Endothelial cell of umbilical vein (primary cell): ENCODE data around the gene SLC12A7. TPM values are rescaled to one million over a fixed set of nuclear protein-coding genes. Genes with fewer than 3 reads are reported as not detected.

Experiments
- BruUV-seq: library from RNA; stranded (reverse); fragments of 400-500 nt; replicated peaks from 2 replicates; lab custom pipeline; 2021; lab: Mats Ljungman, UMichigan
- CTCF ChIA-PET: fragments of 300-600, 350-600 bp; sonication (Branson Sonifier 250); formaldehyde crosslinking; loops from one replicate; lab custom pipeline; 2021; ENCODE audit warnings: antibody characterized with exemption, inconsistent platforms; lab: Charles Lee
- POLR2A ChIA-PET: fragments of 300-600, 350-600 bp; sonication (Branson Sonifier 250); formaldehyde crosslinking; loops from one replicate; lab custom pipeline; 2021; ENCODE audit warnings: antibody characterized with exemption, inconsistent platforms; lab: Charles Lee
- DNase-seq: peaks from one replicate; pipeline ENCODE4 v3.0.0-alpha.2; 2011; ENCODE audit warnings: low read depth, low spot score
- FAIRE-seq: peaks from 2 replicates; lab custom pipeline; 2011; peaks lifted over from hg19 to GRCh38; lab: Jason Lieb, UNC
- H2AFZ ChIP-seq: 2 replicates; pipeline ENCODE4 v1.6.0; 2012; ENCODE audit warnings: low read depth, low read length, control low read depth, inconsistent platforms
- H3K27ac ChIP-seq: 2 replicates; pipeline ENCODE4 v1.5.1; 2011; ENCODE audit warnings: low read depth, mild to moderate bottlenecking, control low read depth, low read length, moderate library complexity; ENCODE audit not compliant: insufficient read depth
- H3K27me3 ChIP-seq, 2 experiments: 2 replicates each; pipeline versions ENCODE4 v1.6.0 to v1.6.1; 2011; ENCODE audit warnings: low read length in 2 of 2, mixed read lengths in 1 of 2; ENCODE audit not compliant: control insufficient read depth in 2 of 2, insufficient read depth in 2 of 2
- H3K36me3 ChIP-seq, 2 experiments: 2 replicates in 1 of 2; 3 replicates in 1 of 2; pipeline ENCODE4 v1.5.1; 2011; ENCODE audit warnings: low read length in 2 of 2, mild to moderate bottlenecking in 1 of 2, moderate library complexity in 1 of 2; ENCODE audit not compliant: control insufficient read depth in 2 of 2, insufficient read depth in 2 of 2; ENCODE audit errors: extremely low read depth in 1 of 2
- H3K4me1 ChIP-seq: 3 replicates; pipeline ENCODE4 v1.5.1; 2011; ENCODE audit warnings: mild to moderate bottlenecking, low read length; ENCODE audit not compliant: control insufficient read depth, insufficient read depth; ENCODE audit errors: extremely low read depth
- H3K4me2 ChIP-seq: 2 replicates; pipeline ENCODE4 v1.6.1; 2011; ENCODE audit warnings: low read length, control low read depth, mixed read lengths; ENCODE audit not compliant: insufficient read depth
- H3K4me3 ChIP-seq, 3 experiments: fragments of 200-600 bp in 1 of 3; sonication (generic), shearing (Covaris generic) in 1 of 3; replicated peaks in 1 of 3; 2 replicates each; pipeline ENCODE4 v1.5.1; 2011 to 2016; ENCODE audit warnings: control low read depth in 3 of 3, low read length in 3 of 3, mild to moderate bottlenecking in 2 of 3, inconsistent platforms in 1 of 3, low read depth in 1 of 3, moderate library complexity in 1 of 3; ENCODE audit not compliant: insufficient read depth in 1 of 3
- H3K79me2 ChIP-seq: 2 replicates; pipeline ENCODE4 v1.6.0; 2012; ENCODE audit warnings: low read length, inconsistent platforms; ENCODE audit not compliant: control insufficient read depth, insufficient read depth
- H3K9ac ChIP-seq: replicated peaks from 2 replicates; pipeline ENCODE3; 2011; ENCODE audit warnings: low read length, control low read depth; ENCODE audit not compliant: insufficient read depth; ENCODE audit errors: extremely low read depth
- H3K9me1 ChIP-seq: replicated peaks from 3 replicates; pipeline ENCODE4 v1.6.0; 2011; ENCODE audit warnings: mild to moderate bottlenecking, low read length; ENCODE audit not compliant: control insufficient read depth, insufficient read depth; ENCODE audit errors: extremely low read depth
- H3K9me3 ChIP-seq: replicated peaks from 2 replicates; pipeline ENCODE4 v1.5.1; 2012; ENCODE audit warnings: low read length, inconsistent platforms; ENCODE audit not compliant: control insufficient read depth, insufficient read depth
- H4K20me1 ChIP-seq: replicated peaks from 2 replicates; pipeline ENCODE3; 2011; ENCODE audit warnings: mild to moderate bottlenecking, low read length; ENCODE audit not compliant: control insufficient read depth, insufficient read depth; ENCODE audit errors: extremely low read depth
- GATA2 ChIP-seq: IDR thresholded peaks from 2 replicates; pipeline ENCODE4 v1.7.0; 2011; ENCODE audit warnings: low read depth, mild to moderate bottlenecking, moderate library complexity, mixed read lengths, low read length; ENCODE audit not compliant: insufficient read length, insufficient read depth
- JUN ChIP-seq: IDR thresholded peaks from 2 replicates; pipeline ENCODE4 v1.6.1; 2011; ENCODE audit warnings: borderline replicate concordance, low read depth; ENCODE audit not compliant: insufficient read length, insufficient read depth
- MYC ChIP-seq: IDR thresholded peaks from one replicate; pipeline ENCODE4 v1.6.1; 2011; ENCODE audit warnings: mild to moderate bottlenecking, low read depth, low read length
- POLR2AphosphoS5 ChIP-seq: IDR thresholded peaks from 2 replicates; pipeline ENCODE4 v1.6.1; 2012; ENCODE audit warnings: low read depth, mild to moderate bottlenecking, control low read depth, low read length, moderate library complexity; ENCODE audit not compliant: insufficient read depth
- dilution Hi-C: fragments of 300-500 bp; cut with MboI; formaldehyde crosslinking; loops from one replicate; pipeline ENCODE4 v1.15.0; 2019; ENCODE audit warnings: low sequenced_read_pairs; ENCODE audit not compliant: extremely low pct_ligation_motif_present
- intact Hi-C: fragments of 100-400 bp; cut with micrococcal nuclease; formaldehyde crosslinking; loops from one replicate; pipeline ENCODE4 v1.10.0; 2022
- polyA plus RNA-seq, 4 experiments: library from polyadenylated mRNA; depleted of rRNA in 3 of 4; stranded (reverse) in 3 of 4; unstranded in 1 of 4; fragments of >200 nt; gene quantifications; 2 replicates each; pipeline versions ENCODE4 v1.2.1 to v1.2.3, GENCODE V29; 2011 to 2012; ENCODE audit warnings: missing spikeins in 1 of 4
- total RNA-seq: library from RNA; stranded (reverse); gene quantifications from 2 replicates; pipeline ENCODE4 v1.2.3, GENCODE V29; 2021
- TF ChIP-seq, protein P1 (sequence below): IDR thresholded peaks from 2 replicates; pipeline ENCODE4 v1.6.1; 2011; ENCODE audit not compliant: insufficient read depth, insufficient read length
- TF ChIP-seq, protein P2 (sequence below), 2 donors: IDR thresholded peaks; 1 replicate in 1 of 2; 2 replicates in 1 of 2; pipeline ENCODE4 v1.5.1; 2011; ENCODE audit warnings: low read length in 2 of 2, mild to moderate bottlenecking in 2 of 2, moderate library complexity in 2 of 2, control low read depth in 1 of 2, inconsistent platforms in 1 of 2, low read depth in 1 of 2; ENCODE audit not compliant: insufficient read depth in 1 of 2; ENCODE audit errors: extremely low read depth in 1 of 2

SLC12A7 gene
- total and polyA plus RNA-seq, 2 donors (not counting 3 experiments of a cell fraction or from before 2014, with no cell fraction given), result 16.4 to 38.8 TPM

DNA sequence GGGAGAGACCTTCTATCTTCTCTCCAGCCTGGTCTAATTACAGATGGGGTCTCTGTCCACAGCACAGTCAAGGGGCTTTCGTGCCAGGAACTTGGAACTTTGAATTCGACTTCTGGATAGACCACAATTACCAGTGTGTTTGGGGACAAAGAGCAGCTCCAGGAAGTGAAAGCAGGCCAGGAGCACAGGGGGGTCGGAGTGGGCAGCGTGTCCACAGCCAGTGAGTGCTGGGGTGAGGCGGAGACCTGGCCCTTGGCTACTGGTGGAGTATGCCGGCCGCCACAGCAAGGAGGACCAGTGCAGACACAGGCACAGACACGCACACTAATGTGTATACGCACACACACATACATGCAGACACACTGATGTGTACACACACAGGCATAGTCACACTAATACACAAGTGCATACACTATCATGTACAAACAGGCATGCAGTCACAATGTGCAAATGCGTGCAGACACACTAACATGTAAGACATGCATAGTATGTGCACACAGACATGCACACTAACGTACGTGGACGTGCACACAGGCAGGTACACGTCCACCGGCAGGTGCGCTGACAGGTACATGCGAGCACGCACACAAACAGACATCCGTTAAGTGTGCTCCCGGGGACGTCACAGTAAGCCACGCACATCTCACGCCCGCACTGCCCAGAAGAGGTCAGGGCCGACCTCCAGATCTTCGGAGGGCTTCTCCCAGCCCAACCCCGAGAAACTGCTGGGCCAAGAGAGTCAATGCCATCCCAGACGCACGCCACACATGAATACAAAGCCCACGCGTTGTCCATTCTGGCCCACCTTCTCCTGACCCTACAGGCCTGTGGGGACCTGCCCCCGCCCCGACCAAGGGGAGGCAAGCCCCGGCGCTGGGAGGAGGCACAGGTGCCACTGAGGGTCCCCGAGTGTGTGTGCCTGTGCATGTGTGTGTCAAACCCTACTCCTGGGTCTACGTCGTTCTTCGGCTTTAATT is 56.8 kb downstream of the SLC12A7 start:
- TF ChIP-seq MYC (no peak), POLR2AphosphoS5 (no peak), JUN (no peak), GATA2 (no peak)
- TF ChIP-seq, protein P1, sequence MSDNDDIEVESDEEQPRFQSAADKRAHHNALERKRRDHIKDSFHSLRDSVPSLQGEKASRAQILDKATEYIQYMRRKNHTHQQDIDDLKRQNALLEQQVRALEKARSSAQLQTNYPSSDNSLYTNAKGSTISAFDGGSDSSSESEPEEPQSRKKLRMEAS, result no peak
- TF ChIP-seq, protein P2, sequence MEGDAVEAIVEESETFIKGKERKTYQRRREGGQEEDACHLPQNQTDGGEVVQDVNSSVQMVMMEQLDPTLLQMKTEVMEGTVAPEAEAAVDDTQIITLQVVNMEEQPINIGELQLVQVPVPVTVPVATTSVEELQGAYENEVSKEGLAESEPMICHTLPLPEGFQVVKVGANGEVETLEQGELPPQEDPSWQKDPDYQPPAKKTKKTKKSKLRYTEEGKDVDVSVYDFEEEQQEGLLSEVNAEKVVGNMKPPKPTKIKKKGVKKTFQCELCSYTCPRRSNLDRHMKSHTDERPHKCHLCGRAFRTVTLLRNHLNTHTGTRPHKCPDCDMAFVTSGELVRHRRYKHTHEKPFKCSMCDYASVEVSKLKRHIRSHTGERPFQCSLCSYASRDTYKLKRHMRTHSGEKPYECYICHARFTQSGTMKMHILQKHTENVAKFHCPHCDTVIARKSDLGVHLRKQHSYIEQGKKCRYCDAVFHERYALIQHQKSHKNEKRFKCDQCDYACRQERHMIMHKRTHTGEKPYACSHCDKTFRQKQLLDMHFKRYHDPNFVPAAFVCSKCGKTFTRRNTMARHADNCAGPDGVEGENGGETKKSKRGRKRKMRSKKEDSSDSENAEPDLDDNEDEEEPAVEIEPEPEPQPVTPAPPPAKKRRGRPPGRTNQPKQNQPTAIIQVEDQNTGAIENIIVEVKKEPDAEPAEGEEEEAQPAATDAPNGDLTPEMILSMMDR (IDR thresholded peaks at IDR 0.05; ENCODE audit: extremely low read depth in 1 of 2, insufficient read depth in 1 of 2, low read depth in 1 of 2, low read length in 2 of 2), result no peak
- Histone ChIP-seq H3K27ac (no peak overlapping the region), H2AFZ (no peak overlapping the region), H3K9me1 (no peaks in the 10 kb centered on the region), H4K20me1 (no peaks in the 10 kb centered on the region), H3K4me2 (no peak overlapping the region), H3K79me2 (no peaks in the 10 kb centered on the region), H3K27me3 (no peaks in the 10 kb centered on the region), H3K4me3 (no peak overlapping the region), H3K36me3 (peaks cover 2 to 15% of the 10 kb centered on the region in 2 experiments), H3K9me3 (no peaks in the 10 kb centered on the region), H3K9ac (no peak overlapping the region), H3K4me1 (no peaks in the 10 kb centered on the region)
- DNase-seq (no peak), FAIRE-seq (no peak)
- no TSS peak for BruUV-seq
- dilution Hi-C loops (no loop called here), intact Hi-C loops (no loop called here)
- CTCF ChIA-PET, result no interaction called here
- POLR2A ChIA-PET, result no interaction called here
